Sigmoid colon (tissue), 7 donors: ENCODE results near the gene MOB3B. TPM values are rescaled to one million over a fixed set of nuclear protein-coding genes. Genes with fewer than 3 reads are reported as not detected.

Experiments used
- DNase-seq: peaks from one replicate; pipeline ENCODE4 v3.0.0-alpha.2; 2019
- H3K27ac ChIP-seq, 4 donors: fragments of 200-600 bp; sonication (generic); one replicate each; pipeline ENCODE4 v1.5.1; 2016 to 2019; ENCODE audit warnings: mild to moderate bottlenecking in 1 of 4
- H3K27me3 ChIP-seq, 3 donors: fragments of 200-600 bp; sonication (generic); one replicate each; pipeline ENCODE4 v1.5.1; 2019; ENCODE audit warnings: mild to moderate bottlenecking in 1 of 3
- H3K36me3 ChIP-seq, 4 donors: fragments of 200-600 bp; sonication (generic); one replicate each; pipeline ENCODE4 v1.5.1; 2016 to 2019
- H3K4me1 ChIP-seq, 4 donors: fragments of 200-600 bp; sonication (generic); one replicate each; pipeline ENCODE4 v1.5.1; 2017 to 2019
- H3K4me3 ChIP-seq, 4 donors: fragments of 200-600 bp; sonication (generic); one replicate each; pipeline ENCODE4 v1.5.1; 2017 to 2019; ENCODE audit warnings: mild to moderate bottlenecking in 2 of 4, moderate library complexity in 1 of 4
- H3K9me3 ChIP-seq, 4 donors: fragments of 200-600 bp in 3 of 4; sonication (generic) in 3 of 4; one replicate each; pipeline versions ENCODE4 v1.5.1 to v1.6.1; 2013 to 2019
- CTCF ChIP-seq, 4 experiments: fragments of 450-650 bp in 3 of 4; fragments of 200-600 bp in 1 of 4; IDR thresholded peaks; one replicate each; pipeline ENCODE4 v1.5.1; 2016 to 2019; ENCODE audit warnings: antibody characterized with exemption in 4 of 4, mild to moderate bottlenecking in 3 of 4, moderate library complexity in 2 of 4
- EP300 ChIP-seq, 4 donors: sonication (generic); formaldehyde crosslinking; IDR thresholded peaks; one replicate each; pipeline ENCODE4 v1.6.1; 2017; ENCODE audit warnings: antibody characterized with exemption in 4 of 4
- POLR2A ChIP-seq, 2 donors: fragments of 450-650 bp; IDR thresholded peaks; one replicate each; pipeline ENCODE4 v1.6.1; 2016; ENCODE audit warnings: antibody characterized with exemption in 2 of 2, mild to moderate bottlenecking in 2 of 2, moderate library complexity in 2 of 2
- POLR2AphosphoS5 ChIP-seq, 4 donors: sonication (generic); formaldehyde crosslinking; IDR thresholded peaks; one replicate each; pipeline ENCODE4 v1.6.1; 2017; ENCODE audit warnings: antibody characterized with exemption in 4 of 4
- WGBS, 2 donors: extraction: QIAGEN DNeasy Blood & Tissue Kit; methylation state at CpG; one replicate each; pipeline ENCODE4 v1.1.7; 2013; 5-methylcytosine and 5-hydroxymethylcytosine counted together
- intact Hi-C: fragments of 100-400 bp; cut with DNase I; formaldehyde crosslinking; loops from one replicate; pipeline ENCODE4 v1.15.1; 2023
- polyA plus RNA-seq, 3 donors: library from polyadenylated mRNA; stranded (reverse); fragments of 200-250 nt; gene quantifications; one replicate each; pipeline ENCODE4 v1.2.3, GENCODE V29; 2013
- total RNA-seq, 4 donors: library from RNA; depleted of rRNA; stranded (reverse); fragments of >200 nt; gene quantifications; one replicate each; pipeline ENCODE4 v1.1.0, GENCODE V29; 2016
- donor health status: healthy with polysubstance abuse.
- donor health status: Bipolar disorder and iron deficiency.
- donor health status: healthy.

MOB3B gene
- total and polyA plus RNA-seq, 7 donors, result 6.9 to 23.4 (median 16.1) TPM

DNA sequence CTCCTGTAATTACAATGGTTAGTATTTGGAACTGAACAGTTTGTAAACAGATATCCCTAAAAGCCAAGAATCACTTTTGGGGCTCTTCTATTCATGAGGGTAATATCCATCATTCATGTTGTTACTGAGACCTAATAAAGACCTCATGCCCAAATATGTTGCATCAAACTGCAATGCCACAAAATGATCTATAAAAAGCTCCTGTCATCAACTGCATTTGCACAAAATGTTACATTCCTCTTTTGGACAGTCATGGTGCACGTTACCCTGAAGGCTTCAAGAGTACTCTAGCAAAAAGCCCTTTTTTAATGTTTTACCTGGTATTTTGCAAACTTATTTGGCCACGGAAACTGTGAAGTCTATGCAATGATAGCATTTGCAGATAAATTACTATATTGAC, 218.4 kb downstream of the MOB3B start:
- no peaks in the 10 kb centered on the region for H3K27me3 ChIP-seq
- WGBS, 2 donors, result 92 to 96% methylated on average over 2 of the region's 2 CpGs
- no peaks in the 10 kb centered on the region for H3K4me1 ChIP-seq
- H3K36me3 ChIP-seq, result no peaks in the 10 kb centered on the region
- no peak for DNase-seq
- H3K9me3 ChIP-seq, result no peaks in the 10 kb centered on the region
- H3K27ac ChIP-seq, result no peak overlapping the region
- intact Hi-C loops, result no loop called here
- no peak overlapping the region for H3K4me3 ChIP-seq
- no peak for TF ChIP-seq POLR2A (IDR thresholded peaks at IDR 0.05)
- no peak for TF ChIP-seq EP300 (IDR thresholded peaks at IDR 0.05)
- no peak for TF ChIP-seq POLR2AphosphoS5 (IDR thresholded peaks at IDR 0.05)
- TF ChIP-seq CTCF (IDR thresholded peaks at IDR 0.05), result no peak

- WGBS, 2 donors, result 81 to 85% methylated on average over 2 of the region's 2 CpGs
- Histone ChIP-seq H3K36me3 (no peaks in the 10 kb centered on the region), H3K27ac (no peak overlapping the region), H3K4me1 (no peaks in the 10 kb centered on the region), H3K4me3 (no peak overlapping the region), H3K9me3 (no peaks in the 10 kb centered on the region), H3K27me3 (no peaks in the 10 kb centered on the region)
- TF ChIP-seq POLR2A (IDR thresholded peaks at IDR 0.05) (no peak), POLR2AphosphoS5 (IDR thresholded peaks at IDR 0.05) (no peak), CTCF (IDR thresholded peaks at IDR 0.05) (no peak), EP300 (IDR thresholded peaks at IDR 0.05) (no peak)
- intact Hi-C loops, result no loop called here
- no peak for DNase-seq
Measured at GRCh38 chr9:27310582-27310981, 219.0 kb downstream of the MOB3B start.

- intact Hi-C loops, result no loop called here
- WGBS, 2 donors, result 86 to 93% methylated on average over 4 of the region's 4 CpGs
- no peak overlapping the region for H3K27ac ChIP-seq
Measured at GRCh38 chr9:27308691-27309390, 220.8 kb downstream of the MOB3B start.

GRCh38 chr9:27304521-27304920, 225.1 kb downstream of the MOB3B start:
- no peak for DNase-seq
- Histone ChIP-seq H3K9me3 (peaks cover 0 to 3% (median 0%) of the 10 kb centered on the region in 4 donors), H3K27ac (no peak overlapping the region), H3K36me3 (no peaks in the 10 kb centered on the region), H3K27me3 (no peaks in the 10 kb centered on the region), H3K4me3 (no peak overlapping the region), H3K4me1 (no peaks in the 10 kb centered on the region)
- TF ChIP-seq CTCF (IDR thresholded peaks at IDR 0.05), result no peak
- TF ChIP-seq POLR2A (IDR thresholded peaks at IDR 0.05), result no peak
- TF ChIP-seq POLR2AphosphoS5 (IDR thresholded peaks at IDR 0.05), result no peak
- no peak for TF ChIP-seq EP300 (IDR thresholded peaks at IDR 0.05)
- 89 to 96% methylated on average over 1 of the region's 1 CpG for WGBS, 2 donors
- intact Hi-C loops, result no loop called here

More at GRCh38 chr9:27308691-27309390, 220.8 kb downstream of the MOB3B start:
- TF ChIP-seq POLR2A (IDR thresholded peaks at IDR 0.05) (no peak), POLR2AphosphoS5 (IDR thresholded peaks at IDR 0.05) (no peak), CTCF (IDR thresholded peaks at IDR 0.05) (no peak), EP300 (IDR thresholded peaks at IDR 0.05) (no peak)
- Histone ChIP-seq H3K27me3 (no peaks in the 10 kb centered on the region), H3K4me3 (no peak overlapping the region), H3K4me1 (no peaks in the 10 kb centered on the region), H3K36me3 (no peaks in the 10 kb centered on the region), H3K9me3 (no peaks in the 10 kb centered on the region)
- no peak for DNase-seq

DNA sequence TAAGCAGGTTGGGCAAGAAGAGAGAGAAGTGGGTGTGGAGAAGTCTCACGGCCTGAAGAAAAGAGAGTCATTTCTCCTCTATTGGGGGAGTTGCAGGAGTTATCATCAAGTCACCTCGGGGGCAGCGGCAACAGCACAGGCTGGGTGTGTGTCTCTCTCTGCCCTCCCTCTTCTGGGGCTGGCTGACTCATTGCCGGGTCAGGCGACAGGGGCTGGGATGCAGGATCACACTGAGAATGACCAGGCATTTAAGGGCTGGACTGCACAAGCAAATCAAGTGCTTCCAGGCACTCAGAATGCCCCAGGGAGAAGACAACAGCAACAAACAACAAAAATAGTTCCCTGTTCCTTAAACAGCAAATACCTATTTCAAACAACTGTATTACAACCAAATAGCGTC, 226.4 kb downstream of the MOB3B start:
- H3K36me3 ChIP-seq, result no peaks in the 10 kb centered on the region
- no peaks in the 10 kb centered on the region for H3K27me3 ChIP-seq
- no peak for TF ChIP-seq CTCF (IDR thresholded peaks at IDR 0.05)
- no peak for TF ChIP-seq EP300 (IDR thresholded peaks at IDR 0.05)
- TF ChIP-seq POLR2AphosphoS5 (IDR thresholded peaks at IDR 0.05), result no peak
- no peak for TF ChIP-seq POLR2A (IDR thresholded peaks at IDR 0.05)
- H3K9me3 ChIP-seq, result peaks cover 0 to 3% (median 0%) of the 10 kb centered on the region in 4 donors
- no peak for DNase-seq
- H3K4me3 ChIP-seq, result no peak overlapping the region
- H3K4me1 ChIP-seq, result no peaks in the 10 kb centered on the region
- intact Hi-C loops, result no loop called here
- 59 to 66% methylated on average over 6 of the region's 6 CpGs for WGBS, 2 donors
- H3K27ac ChIP-seq, result no peak overlapping the region
